RCC 7860 (cell line): ENCODE data around the gene PLEKHA7.

Experiments used
- DNase-seq: peaks from one replicate; pipeline ENCODE4 v3.0.0-alpha.2; 2015; ENCODE audit warnings: low spot score
- FAIRE-seq: peaks from 2 replicates; lab custom pipeline; 2012; peaks lifted over from hg19 to GRCh38; lab: Jason Lieb, UNC

PLEKHA7 gene

GRCh38 chr11:16779436-16779835 is 234.8 kb downstream of the PLEKHA7 start:
- DNase-seq (no peak), FAIRE-seq (no peak)

DNA sequence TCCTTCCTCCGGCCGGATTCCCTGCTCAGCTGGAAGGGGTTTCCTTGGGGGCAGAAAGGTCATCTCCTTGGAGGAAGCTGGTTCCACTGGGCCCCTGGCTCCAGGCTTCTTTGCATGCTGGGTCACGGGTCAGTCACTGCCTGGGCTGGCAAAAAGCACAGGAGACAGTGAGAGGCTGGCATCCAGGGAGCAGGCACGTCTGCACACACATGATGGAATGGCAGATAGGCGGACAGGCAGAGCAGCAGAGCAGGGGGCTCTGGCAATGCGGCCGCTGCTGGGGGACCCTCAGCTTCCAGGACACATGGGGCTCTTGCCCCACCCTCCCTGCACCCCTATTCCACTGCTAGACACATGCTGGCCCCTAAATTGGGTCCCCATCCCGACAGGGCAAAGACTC is 235.3 kb downstream of the PLEKHA7 start:
- DNase-seq: no peak
- no peak for FAIRE-seq

DNA sequence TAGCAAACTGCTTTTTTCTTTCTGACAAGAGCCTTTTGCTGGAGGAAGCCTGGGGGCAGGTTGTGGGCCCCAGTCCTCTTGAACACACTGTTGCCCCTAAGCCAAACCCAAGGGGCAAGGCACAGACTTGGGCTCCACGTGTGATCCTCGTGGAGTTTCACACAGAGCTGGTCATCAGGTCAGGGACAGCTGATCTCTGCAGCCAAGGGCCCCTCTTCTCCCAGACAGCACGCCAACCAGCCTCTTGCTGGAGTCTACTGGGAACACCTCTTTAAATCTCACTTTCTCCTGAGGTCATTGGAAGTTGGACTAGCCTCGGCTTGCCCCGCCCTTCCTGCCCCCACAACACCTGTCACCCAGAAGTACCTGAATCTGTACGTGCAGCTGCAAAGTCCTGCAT is 235.9 kb downstream of the PLEKHA7 start:
- DNase-seq: no peak
- FAIRE-seq: no peak

DNA sequence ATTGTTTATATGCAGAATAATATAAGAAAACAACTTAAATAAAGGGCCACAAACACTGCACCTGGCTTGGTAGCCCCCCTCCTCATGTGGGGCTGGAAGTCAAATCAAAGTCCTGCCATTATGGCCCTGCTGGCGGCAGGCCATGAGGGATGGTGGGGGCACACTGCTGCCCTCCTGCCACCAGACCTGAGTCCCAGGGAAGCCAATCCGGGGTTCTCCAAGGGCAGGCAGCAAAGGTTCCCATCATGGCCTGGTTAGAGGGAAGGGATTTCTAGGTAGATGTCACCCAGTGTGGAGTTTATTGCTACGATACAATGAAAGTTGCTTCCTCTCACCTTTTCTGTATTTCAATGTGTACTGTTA is 236.6 kb downstream of the PLEKHA7 start:
- DNase-seq (no peak), FAIRE-seq (no peak)

GRCh38 chr11:16776711-16777612 is 237.3 kb downstream of the PLEKHA7 start:
- FAIRE-seq: no peak
- DNase-seq: no peak

- no peak for FAIRE-seq
- no peak for DNase-seq
Observed at GRCh38 chr11:16775614-16776283, 238.5 kb downstream of the PLEKHA7 start.

DNA sequence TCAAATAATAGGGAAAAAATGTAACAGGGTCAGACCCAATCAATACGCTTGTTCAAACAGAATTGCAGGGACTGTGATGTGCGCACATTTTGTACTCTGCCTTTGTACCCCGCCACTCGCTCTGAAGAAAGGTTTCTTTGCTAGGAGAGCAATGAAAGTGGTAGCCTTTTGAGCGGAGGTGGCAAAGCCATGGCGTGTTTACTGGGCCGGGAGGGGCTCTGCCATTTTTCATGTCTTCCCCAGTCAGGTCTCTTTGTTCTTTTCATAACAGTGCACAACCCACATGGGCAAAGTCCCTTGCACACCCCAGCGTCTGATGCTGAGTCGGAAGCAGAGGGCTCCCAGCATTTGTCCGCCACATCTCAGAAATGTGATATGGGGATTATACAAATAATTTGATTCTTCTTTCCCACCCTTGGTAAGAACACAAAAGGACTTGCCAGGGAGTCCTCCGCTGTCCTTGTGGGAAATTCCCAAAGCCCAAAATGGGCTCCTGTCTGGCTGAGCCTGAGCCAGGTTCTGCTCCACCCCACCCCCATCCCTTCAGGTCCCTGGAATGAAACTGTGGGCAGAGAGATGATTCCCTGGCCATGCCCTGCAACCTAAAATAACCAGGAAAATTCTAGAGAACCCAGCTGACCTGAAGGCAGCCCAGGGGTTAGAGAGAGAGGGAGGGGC is 239.1 kb downstream of the PLEKHA7 start:
- DNase-seq: no peak

GRCh38 chr11:16773981-16774935 is 240.0 kb downstream of the PLEKHA7 start:
- FAIRE-seq (no peak), DNase-seq (no peak)

More for the DNA sequence above, 239.1 kb downstream of the PLEKHA7 start:
- FAIRE-seq: no peak

DNA sequence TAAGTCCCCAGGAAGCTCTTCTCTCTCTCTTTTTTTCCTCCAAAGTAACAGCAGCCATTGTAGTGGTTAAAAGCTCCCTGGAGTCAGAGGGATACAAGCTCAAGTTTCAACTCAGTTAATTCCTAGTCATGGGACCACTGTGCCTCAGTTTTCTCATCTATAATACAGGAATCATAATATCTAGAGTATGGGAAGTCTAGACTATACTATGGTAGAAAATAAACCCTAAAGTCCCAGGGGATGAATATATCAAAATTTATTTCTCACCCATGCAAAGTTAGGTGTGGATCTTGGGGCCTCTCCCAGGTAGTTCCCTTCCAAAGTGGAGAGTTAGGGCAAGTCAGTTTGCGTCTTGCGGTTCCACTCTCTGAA is 242.1 kb downstream of the PLEKHA7 start:
- DNase-seq (no peak), FAIRE-seq (no peak)

- FAIRE-seq (no peak), DNase-seq (no peak)
Observed at GRCh38 chr11:16771350-16772140, 242.7 kb downstream of the PLEKHA7 start.

- DNase-seq (no peak), FAIRE-seq (no peak)
Observed at GRCh38 chr11:16770016-16770415, 244.2 kb downstream of the PLEKHA7 start.

GRCh38 chr11:16769386-16769785 is 244.8 kb downstream of the PLEKHA7 start:
- DNase-seq: no peak
- FAIRE-seq: no peak

DNA sequence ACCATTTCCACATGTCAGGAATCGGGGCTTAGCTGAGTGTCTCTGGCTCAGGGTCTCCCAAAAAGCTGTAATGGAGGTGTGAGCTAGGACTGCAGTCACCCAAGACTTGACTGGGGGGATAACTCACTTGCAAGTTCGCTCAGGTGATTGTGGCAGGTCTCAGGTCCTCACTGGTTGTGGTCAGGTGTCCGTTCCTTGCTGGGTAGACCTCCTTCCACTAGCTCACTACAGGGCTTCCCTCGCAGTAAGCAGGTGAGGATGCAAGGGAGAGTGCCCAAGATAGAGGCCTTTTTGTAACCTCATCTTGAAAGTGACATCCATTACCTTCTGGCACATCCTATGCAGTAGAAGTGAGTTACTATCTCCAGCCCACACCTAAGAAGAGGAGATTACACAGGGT is 246.3 kb downstream of the PLEKHA7 start:
- FAIRE-seq (no peak), DNase-seq (no peak)

- FAIRE-seq (no peak), DNase-seq (no peak)
Observed at GRCh38 chr11:16767137-16767536, 247.1 kb downstream of the PLEKHA7 start.

DNA sequence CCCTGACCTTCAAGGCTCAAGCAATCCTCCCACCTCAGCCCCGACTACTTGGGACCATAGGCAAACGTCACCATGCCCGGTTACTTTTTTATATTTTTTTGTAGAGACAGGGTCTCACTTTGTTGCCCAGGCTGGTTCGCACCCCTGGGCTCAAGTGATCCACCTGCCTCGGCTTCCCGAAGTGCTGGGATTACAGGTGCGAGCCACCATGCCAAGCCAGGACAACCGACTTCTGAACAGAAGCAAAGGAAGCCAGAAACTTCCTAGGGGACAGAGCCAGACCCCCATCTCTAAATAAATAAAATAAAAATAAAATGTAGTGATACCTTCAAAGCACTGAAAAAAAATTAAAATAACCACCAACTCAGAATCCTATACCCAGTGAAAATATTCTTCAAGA is 249.3 kb downstream of the PLEKHA7 start:
- DNase-seq (no peak), FAIRE-seq (no peak)

- FAIRE-seq (no peak), DNase-seq (no peak)
Observed at GRCh38 chr11:16763746-16764145, 250.5 kb downstream of the PLEKHA7 start.

- DNase-seq (no peak), FAIRE-seq (no peak)
Observed at GRCh38 chr11:16759857-16760508, 254.2 kb downstream of the PLEKHA7 start.

- DNase-seq (no peak), FAIRE-seq (no peak)
Observed at GRCh38 chr11:16758382-16759024, 255.7 kb downstream of the PLEKHA7 start.

DNA sequence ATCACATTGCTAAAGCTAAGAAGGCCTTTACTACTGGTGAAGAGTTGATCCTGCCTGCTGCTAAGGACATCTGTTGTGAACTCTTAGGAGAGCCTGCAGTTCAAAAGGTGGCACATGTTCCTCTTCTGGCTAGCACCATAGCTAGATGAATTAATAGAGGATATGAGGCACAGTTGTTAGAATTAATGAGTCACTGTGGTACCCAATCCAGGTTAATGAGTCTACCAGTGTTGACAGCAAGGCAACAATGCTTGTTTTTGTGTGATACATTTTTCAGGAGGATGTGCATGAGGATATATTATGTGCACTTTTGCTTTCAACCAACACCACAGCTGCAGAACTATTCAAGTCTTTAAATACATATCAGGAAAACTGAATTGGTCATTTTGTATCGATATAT is 263.8 kb downstream of the PLEKHA7 start:
- FAIRE-seq (no peak), DNase-seq (no peak)
